Hypothalamus (tissue), 51 donors: ENCODE measurements around the gene PRAC2.
"Not testable (repeated sequence)": the region's sequence is repeated elsewhere in the genome, so short reads cannot be mapped to it uniquely, and the experiment has no call there.

Source experiments
- DNase-seq, 51 donors: peaks; one replicate each; lab custom pipeline; 2025; lab: John Stamatoyannopoulos, UW

The PRAC2 gene

GRCh38 chr17:48722915-48723422 lies at the start of gene PRAC2:
Gene PRAC2 (plus strand): TSS chr17:48723185. CDS start chr17:48724411, 1,226 bp downstream.
- DNase-seq, result peak in 1 of 51 donors; percentile 3

GRCh38 chr17:48676963-48677558 lies 45.9 kb upstream of the PRAC2 start:
- DNase-seq, result no peak

- peak in 37 of 51 donors; percentile 0 to 66 (median 16) for DNase-seq
Measured at GRCh38 chr17:48678141-48678971, 44.6 kb upstream of the PRAC2 start.

- DNase-seq, result no peak
Measured at GRCh38 chr17:48679385-48680096, 43.4 kb upstream of the PRAC2 start.

- no peak for DNase-seq
Measured at GRCh38 chr17:48681609-48682008, 41.4 kb upstream of the PRAC2 start.

GRCh38 chr17:48690655-48691054 lies 32.3 kb upstream of the PRAC2 start:
- no peak for DNase-seq

GRCh38 chr17:48692049-48692448 lies 30.9 kb upstream of the PRAC2 start:
- no peak for DNase-seq

GRCh38 chr17:48693178-48693577 lies 29.8 kb upstream of the PRAC2 start:
- DNase-seq, result no peak

- no peak for DNase-seq
Measured at GRCh38 chr17:48701864-48702532, 21.0 kb upstream of the PRAC2 start.

- no peak for DNase-seq
Measured at GRCh38 chr17:48704361-48705248, 18.4 kb upstream of the PRAC2 start.

- no peak for DNase-seq
Measured at GRCh38 chr17:48711128-48711527, 11.9 kb upstream of the PRAC2 start.

- DNase-seq, result no peak
Measured at GRCh38 chr17:48715496-48716399, 7.2 kb upstream of the PRAC2 start.

- DNase-seq, result not testable (repeated sequence)
Measured at GRCh38 chr17:48716549-48716948, 6.4 kb upstream of the PRAC2 start.

GRCh38 chr17:48717367-48718226 lies 5.4 kb upstream of the PRAC2 start:
- DNase-seq, result no peak

GRCh38 chr17:48718227-48718760 lies 4.7 kb upstream of the PRAC2 start:
- no peak for DNase-seq

GRCh38 chr17:48718761-48719641 lies 4.0 kb upstream of the PRAC2 start:
- DNase-seq, result no peak
